MM.1S (cell line): ENCODE data around the gene LMCD1.
"Not testable (repeated sequence)": the region's sequence is repeated elsewhere in the genome, so short reads cannot be mapped to it uniquely, and the experiment has no call there.

ENCODE experiments used
- DNase-seq: peaks from one replicate; pipeline ENCODE4 v3.0.0-alpha.2; 2015
- H2AFZ ChIP-seq: fragments of 300-600 bp; sonication (generic); 2 replicates; pipeline ENCODE4 v1.6.0; 2016; ENCODE audit warnings: antibody characterized with exemption, low read length
- H3F3A ChIP-seq: fragments of 300-600 bp; sonication (generic); 2 replicates; pipeline ENCODE4 v1.6.1; 2016; ENCODE audit warnings: mild to moderate bottlenecking, antibody characterized with exemption, low read length, moderate library complexity, mixed read lengths; ENCODE audit not compliant: insufficient read depth
- H3K27ac ChIP-seq: fragments of 300-600 bp; sonication (generic); 2 replicates; pipeline ENCODE4 v1.5.1; 2016; ENCODE audit warnings: mild to moderate bottlenecking, low read length
- H3K27me3 ChIP-seq: fragments of 300-600 bp; sonication (generic); replicated peaks from 2 replicates; pipeline ENCODE4 v1.6.0; 2016; ENCODE audit warnings: low read length; ENCODE audit not compliant: insufficient read depth
- H3K36me3 ChIP-seq: fragments of 300-600 bp; sonication (generic); replicated peaks from 2 replicates; pipeline ENCODE4 v1.6.1; 2016; ENCODE audit warnings: mild to moderate bottlenecking, low read length, mixed read lengths; ENCODE audit not compliant: insufficient read depth
- H3K4me1 ChIP-seq: fragments of 300-600 bp; sonication (generic); 2 replicates; pipeline ENCODE4 v1.6.1; 2016; ENCODE audit warnings: low read length, mixed read lengths
- H3K4me2 ChIP-seq: fragments of 300-600 bp; sonication (generic); 2 replicates; pipeline ENCODE4 v1.6.0; 2016; ENCODE audit warnings: low read depth, low read length
- H3K4me3 ChIP-seq: fragments of 300-600 bp; sonication (generic); 2 replicates; pipeline ENCODE4 v1.5.1; 2016; ENCODE audit warnings: low read length, mixed read lengths
- H3K79me2 ChIP-seq: fragments of 300-600 bp; sonication (generic); 2 replicates; pipeline ENCODE4 v1.6.1; 2016; ENCODE audit warnings: mixed run types, low read length, mixed read lengths
- H3K9ac ChIP-seq: fragments of 300-600 bp; sonication (generic); 2 replicates; pipeline ENCODE4 v1.6.1; 2016; ENCODE audit warnings: low read length, mixed read lengths
- H3K9me2 ChIP-seq: fragments of 300-600 bp; sonication (generic); replicated peaks from 2 replicates; pipeline ENCODE4 v1.6.1; 2016; ENCODE audit warnings: mild to moderate bottlenecking, low read length, mixed read lengths; ENCODE audit not compliant: insufficient read depth
- H3K9me3 ChIP-seq: fragments of 300-600 bp; sonication (generic); replicated peaks from 2 replicates; pipeline ENCODE4 v1.6.1; 2016; ENCODE audit warnings: mild to moderate bottlenecking, low read length, mixed read lengths; ENCODE audit not compliant: insufficient read depth
- H4K20me1 ChIP-seq: fragments of 300-600 bp; sonication (generic); 2 replicates; pipeline ENCODE4 v1.6.1; 2016; ENCODE audit warnings: mild to moderate bottlenecking, low read length, moderate library complexity, mixed read lengths; ENCODE audit not compliant: insufficient read depth
- EZH2 ChIP-seq: fragments of 300-600 bp; sonication (generic); optimal IDR thresholded peaks from 2 replicates; pipeline ENCODE3; 2017; ENCODE audit warnings: low read depth, mild to moderate bottlenecking, antibody characterized with exemption, low read length, mixed read lengths
- EZH2phosphoT487 ChIP-seq: fragments of 300-600 bp; sonication (generic); IDR thresholded peaks from 2 replicates; pipeline ENCODE4 v1.6.1; 2018; ENCODE audit warnings: antibody characterized with exemption, low read length
- TF ChIP-seq, protein P1 (sequence below): fragments of 300-600 bp; sonication (generic); IDR thresholded peaks from 2 replicates; pipeline ENCODE4 v1.5.1; 2016; ENCODE audit warnings: antibody characterized with exemption, low read length, mixed read lengths

LMCD1 gene

GRCh38 chr3:8579943-8580342, 78.3 kb downstream of the LMCD1 start:
- Histone ChIP-seq H3K36me3 (no peaks in the 10 kb centered on the region), H3K9ac (no peak overlapping the region), H3K27me3 (no peaks in the 10 kb centered on the region), H3F3A (no peaks in the 10 kb centered on the region), H4K20me1 (no peaks in the 10 kb centered on the region), H3K9me2 (no peaks in the 10 kb centered on the region), H3K9me3 (no peaks in the 10 kb centered on the region), H3K4me2 (no peak overlapping the region), H3K4me3 (no peak overlapping the region), H3K79me2 (no peaks in the 10 kb centered on the region), H2AFZ (no peak overlapping the region), H3K4me1 (no peaks in the 10 kb centered on the region), H3K27ac (no peak overlapping the region)
- DNase-seq, result no peak
- TF ChIP-seq EZH2phosphoT487 (no peak), EZH2 (no peak)
- TF ChIP-seq, protein P1, sequence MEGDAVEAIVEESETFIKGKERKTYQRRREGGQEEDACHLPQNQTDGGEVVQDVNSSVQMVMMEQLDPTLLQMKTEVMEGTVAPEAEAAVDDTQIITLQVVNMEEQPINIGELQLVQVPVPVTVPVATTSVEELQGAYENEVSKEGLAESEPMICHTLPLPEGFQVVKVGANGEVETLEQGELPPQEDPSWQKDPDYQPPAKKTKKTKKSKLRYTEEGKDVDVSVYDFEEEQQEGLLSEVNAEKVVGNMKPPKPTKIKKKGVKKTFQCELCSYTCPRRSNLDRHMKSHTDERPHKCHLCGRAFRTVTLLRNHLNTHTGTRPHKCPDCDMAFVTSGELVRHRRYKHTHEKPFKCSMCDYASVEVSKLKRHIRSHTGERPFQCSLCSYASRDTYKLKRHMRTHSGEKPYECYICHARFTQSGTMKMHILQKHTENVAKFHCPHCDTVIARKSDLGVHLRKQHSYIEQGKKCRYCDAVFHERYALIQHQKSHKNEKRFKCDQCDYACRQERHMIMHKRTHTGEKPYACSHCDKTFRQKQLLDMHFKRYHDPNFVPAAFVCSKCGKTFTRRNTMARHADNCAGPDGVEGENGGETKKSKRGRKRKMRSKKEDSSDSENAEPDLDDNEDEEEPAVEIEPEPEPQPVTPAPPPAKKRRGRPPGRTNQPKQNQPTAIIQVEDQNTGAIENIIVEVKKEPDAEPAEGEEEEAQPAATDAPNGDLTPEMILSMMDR, result no peak

- H3K4me3 ChIP-seq, H3K79me2 ChIP-seq, H2AFZ ChIP-seq, H3F3A ChIP-seq, H3K4me1 ChIP-seq, H3K27me3 ChIP-seq, H3K27ac ChIP-seq, H3K9ac ChIP-seq, H3K9me3 ChIP-seq, H3K36me3 ChIP-seq, H3K4me2 ChIP-seq, DNase-seq, H4K20me1 ChIP-seq, H3K9me2 ChIP-seq: not testable (repeated sequence)
Observed at GRCh38 chr3:8580434-8580833, 78.8 kb downstream of the LMCD1 start.

- Histone ChIP-seq H3K9me2 (no peaks in the 10 kb centered on the region), H3K4me2 (no peak overlapping the region), H3K27ac (no peak overlapping the region), H3K27me3 (no peaks in the 10 kb centered on the region), H3F3A (no peaks in the 10 kb centered on the region), H3K4me1 (no peaks in the 10 kb centered on the region), H3K9me3 (no peaks in the 10 kb centered on the region), H3K4me3 (no peak overlapping the region), H2AFZ (no peak overlapping the region), H3K9ac (no peak overlapping the region), H3K36me3 (no peaks in the 10 kb centered on the region), H4K20me1 (no peaks in the 10 kb centered on the region), H3K79me2 (no peaks in the 10 kb centered on the region)
- no peak for DNase-seq
- TF ChIP-seq EZH2phosphoT487 (no peak), EZH2 (no peak)
- TF ChIP-seq, protein P1, result no peak
Observed at GRCh38 chr3:8581373-8581772, 79.8 kb downstream of the LMCD1 start.

GRCh38 chr3:8581806-8582445, 80.3 kb downstream of the LMCD1 start:
- Histone ChIP-seq H3K9me3 (no peaks in the 10 kb centered on the region), H3K27ac (no peak overlapping the region), H3K9ac (no peak overlapping the region), H3F3A (no peaks in the 10 kb centered on the region), H3K4me2 (no peak overlapping the region), H3K9me2 (no peaks in the 10 kb centered on the region), H3K4me1 (no peaks in the 10 kb centered on the region), H3K36me3 (no peaks in the 10 kb centered on the region), H4K20me1 (no peaks in the 10 kb centered on the region), H3K79me2 (no peaks in the 10 kb centered on the region), H3K27me3 (no peaks in the 10 kb centered on the region), H2AFZ (no peak overlapping the region), H3K4me3 (no peak overlapping the region)
- TF ChIP-seq, protein P1, result no peak
- TF ChIP-seq EZH2 (no peak), EZH2phosphoT487 (no peak)
- no peak for DNase-seq
